GM23338 (cell line): ENCODE results near the gene TTC3. TPM values are rescaled to one million over a fixed set of nuclear protein-coding genes. Genes with fewer than 3 reads are reported as not detected.

Experiments
- ATAC-seq: fragments of 200-7000 bp; cut with Tn5 transposase; 3 replicates; pipeline ENCODE4 v1.9.1; 2020
- DNase-seq: peaks from one replicate; pipeline ENCODE4 v3.0.0-alpha.2; 2015; ENCODE audit warnings: low spot score
- H2AFZ ChIP-seq: fragments of 200-600 bp; sonication (generic); 2 replicates; pipeline ENCODE4 v1.8.0; 2016; ENCODE audit warnings: antibody characterized with exemption, mild to moderate bottlenecking, moderate library complexity
- H3F3A ChIP-seq: fragments of 200-600 bp; sonication (generic); replicated peaks from 2 replicates; pipeline ENCODE4 v1.8.0; 2017; ENCODE audit warnings: antibody characterized with exemption, mixed run types, low read depth
- H3K27ac ChIP-seq: fragments of 200-600 bp; sonication (generic); 2 replicates; pipeline ENCODE4 v1.6.1; 2016; ENCODE audit warnings: low read depth
- H3K27me3 ChIP-seq: fragments of 200-600 bp; sonication (generic); 2 replicates; pipeline ENCODE4 v1.8.0; 2016; ENCODE audit warnings: mild to moderate bottlenecking, mixed run types, moderate library complexity; ENCODE audit not compliant: insufficient read depth
- H3K36me3 ChIP-seq: fragments of 200-600 bp; sonication (generic); 2 replicates; pipeline ENCODE4 v1.8.0; 2016; ENCODE audit warnings: mild to moderate bottlenecking; ENCODE audit not compliant: insufficient read depth
- H3K4me1 ChIP-seq: fragments of 200-600 bp; sonication (generic); 2 replicates; pipeline ENCODE4 v1.8.0; 2016; ENCODE audit warnings: mild to moderate bottlenecking, moderate library complexity; ENCODE audit not compliant: insufficient read depth
- H3K4me2 ChIP-seq: fragments of 200-600 bp; sonication (generic); 2 replicates; pipeline ENCODE4 v1.7.1; 2017; ENCODE audit warnings: mixed run types
- H3K4me3 ChIP-seq: fragments of 200-600 bp; sonication (generic); 2 replicates; pipeline ENCODE4 v1.6.1; 2016; ENCODE audit warnings: mixed run types
- H3K79me2 ChIP-seq: fragments of 200-600 bp; sonication (generic); replicated peaks from 2 replicates; pipeline ENCODE4 v1.8.0; 2017; ENCODE audit warnings: mild to moderate bottlenecking; ENCODE audit not compliant: insufficient read depth
- H3K9me2 ChIP-seq: fragments of 200-600 bp; sonication (generic); 2 replicates; pipeline ENCODE4 v1.8.0; 2017; ENCODE audit not compliant: insufficient read depth
- H4K20me1 ChIP-seq: fragments of 200-600 bp; sonication (generic); replicated peaks from 2 replicates; pipeline ENCODE4 v1.8.0; 2017; ENCODE audit warnings: mild to moderate bottlenecking; ENCODE audit not compliant: insufficient read depth
- H3K27ac Mint-ChIP-seq: 2 replicates; pipeline ENCODE4 v1.8.0; 2020; ENCODE audit warnings: inconsistent platforms, mild to moderate bottlenecking, moderate library complexity, mixed read lengths
- H3K27me3 Mint-ChIP-seq: 3 replicates; pipeline ENCODE4 v1.8.0; 2022; ENCODE audit warnings: low read depth, mild to moderate bottlenecking, moderate library complexity, mixed read lengths, inconsistent platforms; ENCODE audit not compliant: insufficient read depth, poor library complexity
- H3K36me3 Mint-ChIP-seq: 3 replicates; pipeline ENCODE4 v1.8.0; 2021; ENCODE audit warnings: low read depth, mild to moderate bottlenecking, inconsistent platforms, moderate library complexity, mixed read lengths
- H3K4me1 Mint-ChIP-seq: 3 replicates; pipeline ENCODE4 v1.8.0; 2020; ENCODE audit warnings: mild to moderate bottlenecking, inconsistent platforms, mixed read lengths
- H3K4me3 Mint-ChIP-seq: 3 replicates; pipeline ENCODE4 v1.8.0; 2021; ENCODE audit warnings: moderate library complexity, mild to moderate bottlenecking, inconsistent platforms, mixed read lengths
- H3K9me3 Mint-ChIP-seq: 3 replicates; pipeline ENCODE4 v1.8.0; 2020; ENCODE audit warnings: moderate library complexity, mild to moderate bottlenecking, inconsistent platforms, mixed read lengths
- CREB1 ChIP-seq: fragments of 250-450 bp; sonication (Bioruptor Pico); IDR thresholded peaks from 2 replicates; pipeline ENCODE4 v1.5.0; 2020; ENCODE audit warnings: low read depth, mild to moderate bottlenecking, moderate library complexity
- EZH2 ChIP-seq: fragments of 200-600 bp; sonication (generic); IDR thresholded peaks from one replicate; pipeline ENCODE4 v1.8.0; 2017; ENCODE audit warnings: antibody characterized with exemption, mild to moderate bottlenecking, low read depth; ENCODE audit not compliant: unreplicated experiment
- EZH2phosphoT487 ChIP-seq: fragments of 200-600 bp; sonication (generic); IDR thresholded peaks from one replicate; pipeline ENCODE4 v1.8.1; 2018; ENCODE audit warnings: antibody characterized with exemption; ENCODE audit not compliant: unreplicated experiment
- JUNB ChIP-seq: IDR thresholded peaks from one replicate; pipeline ENCODE4 v1.6.1; 2016; ENCODE audit warnings: antibody characterized with exemption; ENCODE audit not compliant: unreplicated experiment
- NANOG ChIP-seq: IDR thresholded peaks from 2 replicates; pipeline ENCODE4 v1.6.1; 2016; ENCODE audit warnings: antibody characterized with exemption, borderline replicate concordance
- POLR2AphosphoS5 ChIP-seq: IDR thresholded peaks from 2 replicates; pipeline ENCODE4 v1.6.1; 2016; ENCODE audit warnings: antibody characterized with exemption, low read depth
- STAT1 ChIP-seq: IDR thresholded peaks from one replicate; pipeline ENCODE4 v1.6.1; 2016; ENCODE audit warnings: antibody characterized with exemption; ENCODE audit not compliant: unreplicated experiment
- ZNF114 ChIP-seq: fragments of 250-450 bp; sonication (Bioruptor Pico); IDR thresholded peaks from 2 replicates; pipeline ENCODE4 v1.5.0; 2020; ENCODE audit warnings: mild to moderate bottlenecking, moderate library complexity
- polyA plus RNA-seq: library from polyadenylated mRNA; unstranded; fragments of >200 nt; fragmentation: Nextera tagmentation; extraction: Ambion mirVana; gene quantifications from 2 replicates; pipeline ENCODE4 v1.2.1, GENCODE V29; 2016
- total RNA-seq: library from RNA; depleted of rRNA; stranded (reverse); fragments of >200 nt; shearing (Covaris generic); gene quantifications from 2 replicates; pipeline ENCODE4 v1.2.3, GENCODE V29; 2014
- TF ChIP-seq, protein P1 (sequence below): IDR thresholded peaks from one replicate; pipeline ENCODE4 v1.6.1; 2018; ENCODE audit warnings: antibody characterized with exemption; ENCODE audit not compliant: unreplicated experiment
- TF ChIP-seq, protein P2 (sequence below): fragments of 250-450 bp; sonication (Bioruptor Pico); IDR thresholded peaks from 2 replicates; pipeline ENCODE4 v1.5.0; 2020; ENCODE audit warnings: mild to moderate bottlenecking, moderate library complexity
- TF ChIP-seq, protein P3 (sequence below): IDR thresholded peaks from 2 replicates; pipeline ENCODE4 v1.6.1; 2016; ENCODE audit warnings: antibody characterized with exemption

TTC3 gene
- total and polyA plus RNA-seq, 2 experiments from 2014 or later, result 28.9 to 48.6 TPM

DNA sequence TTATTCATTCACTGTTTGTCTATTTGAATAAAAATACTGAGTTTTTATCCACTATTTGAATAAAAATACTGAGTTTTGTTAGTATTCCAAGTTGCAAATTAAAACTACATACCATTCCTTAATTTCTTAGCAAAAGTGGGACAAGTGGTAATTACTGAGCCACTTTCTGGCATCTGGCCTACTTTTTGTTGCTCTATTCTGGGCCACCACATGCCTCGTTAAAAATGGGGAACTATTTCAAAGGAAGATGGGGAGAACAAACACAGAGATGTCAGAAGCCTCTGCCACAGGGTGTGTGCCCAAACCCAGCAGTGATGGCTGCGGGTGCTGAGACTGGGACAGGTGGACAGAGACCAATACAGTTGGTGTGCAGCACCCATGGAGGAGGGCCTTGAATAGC is 14.8 kb upstream of the TTC3 start:
- peaks cover 7% of the 10 kb centered on the region; the same call in 2 of the 3 replicates for H3K9me3 Mint-ChIP-seq
- H3K27ac Mint-ChIP-seq, result no peak overlapping the region
- Histone ChIP-seq H3K27ac (peak overlapping the region; percentile 29; the same call in 1 of the 2 replicates), H3K4me2 (peak overlapping the region; percentile 66), H3F3A (0 out of 2 replicates have a peak, but pooled peaks cover 3% of the 10 kb centered on the region), H3K4me3 (no peak overlapping the region), H3K4me1 (peaks cover 29% of the 10 kb centered on the region), H3K27me3 (no peaks in the 10 kb centered on the region), H3K9me2 (0 out of 2 replicates have a peak, but pooled peaks cover 3% of the 10 kb centered on the region), H3K36me3 (no peaks in the 10 kb centered on the region), H4K20me1 (no peaks in the 10 kb centered on the region), H2AFZ (0 out of 2 replicates have a peak overlapping the region, but pooled peaks have one; percentile 56), H3K79me2 (no peaks in the 10 kb centered on the region)
- H3K36me3 Mint-ChIP-seq, result peaks cover 3% of the 10 kb centered on the region; the same call in 1 of the 3 replicates
- no peak for ATAC-seq
- peaks cover 6% of the 10 kb centered on the region for H3K27me3 Mint-ChIP-seq
- DNase-seq, result no peak
- TF ChIP-seq NANOG, result no peak
- no peak for TF ChIP-seq STAT1
- TF ChIP-seq, protein P1, sequence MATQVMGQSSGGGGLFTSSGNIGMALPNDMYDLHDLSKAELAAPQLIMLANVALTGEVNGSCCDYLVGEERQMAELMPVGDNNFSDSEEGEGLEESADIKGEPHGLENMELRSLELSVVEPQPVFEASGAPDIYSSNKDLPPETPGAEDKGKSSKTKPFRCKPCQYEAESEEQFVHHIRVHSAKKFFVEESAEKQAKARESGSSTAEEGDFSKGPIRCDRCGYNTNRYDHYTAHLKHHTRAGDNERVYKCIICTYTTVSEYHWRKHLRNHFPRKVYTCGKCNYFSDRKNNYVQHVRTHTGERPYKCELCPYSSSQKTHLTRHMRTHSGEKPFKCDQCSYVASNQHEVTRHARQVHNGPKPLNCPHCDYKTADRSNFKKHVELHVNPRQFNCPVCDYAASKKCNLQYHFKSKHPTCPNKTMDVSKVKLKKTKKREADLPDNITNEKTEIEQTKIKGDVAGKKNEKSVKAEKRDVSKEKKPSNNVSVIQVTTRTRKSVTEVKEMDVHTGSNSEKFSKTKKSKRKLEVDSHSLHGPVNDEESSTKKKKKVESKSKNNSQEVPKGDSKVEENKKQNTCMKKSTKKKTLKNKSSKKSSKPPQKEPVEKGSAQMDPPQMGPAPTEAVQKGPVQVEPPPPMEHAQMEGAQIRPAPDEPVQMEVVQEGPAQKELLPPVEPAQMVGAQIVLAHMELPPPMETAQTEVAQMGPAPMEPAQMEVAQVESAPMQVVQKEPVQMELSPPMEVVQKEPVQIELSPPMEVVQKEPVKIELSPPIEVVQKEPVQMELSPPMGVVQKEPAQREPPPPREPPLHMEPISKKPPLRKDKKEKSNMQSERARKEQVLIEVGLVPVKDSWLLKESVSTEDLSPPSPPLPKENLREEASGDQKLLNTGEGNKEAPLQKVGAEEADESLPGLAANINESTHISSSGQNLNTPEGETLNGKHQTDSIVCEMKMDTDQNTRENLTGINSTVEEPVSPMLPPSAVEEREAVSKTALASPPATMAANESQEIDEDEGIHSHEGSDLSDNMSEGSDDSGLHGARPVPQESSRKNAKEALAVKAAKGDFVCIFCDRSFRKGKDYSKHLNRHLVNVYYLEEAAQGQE, result no peak
- TF ChIP-seq CREB1 (CRISPR knock-in tag), result no peak
- no peak for TF ChIP-seq EZH2
- TF ChIP-seq POLR2AphosphoS5, result no peak
- no peak for TF ChIP-seq JUNB
- TF ChIP-seq, protein P2, sequence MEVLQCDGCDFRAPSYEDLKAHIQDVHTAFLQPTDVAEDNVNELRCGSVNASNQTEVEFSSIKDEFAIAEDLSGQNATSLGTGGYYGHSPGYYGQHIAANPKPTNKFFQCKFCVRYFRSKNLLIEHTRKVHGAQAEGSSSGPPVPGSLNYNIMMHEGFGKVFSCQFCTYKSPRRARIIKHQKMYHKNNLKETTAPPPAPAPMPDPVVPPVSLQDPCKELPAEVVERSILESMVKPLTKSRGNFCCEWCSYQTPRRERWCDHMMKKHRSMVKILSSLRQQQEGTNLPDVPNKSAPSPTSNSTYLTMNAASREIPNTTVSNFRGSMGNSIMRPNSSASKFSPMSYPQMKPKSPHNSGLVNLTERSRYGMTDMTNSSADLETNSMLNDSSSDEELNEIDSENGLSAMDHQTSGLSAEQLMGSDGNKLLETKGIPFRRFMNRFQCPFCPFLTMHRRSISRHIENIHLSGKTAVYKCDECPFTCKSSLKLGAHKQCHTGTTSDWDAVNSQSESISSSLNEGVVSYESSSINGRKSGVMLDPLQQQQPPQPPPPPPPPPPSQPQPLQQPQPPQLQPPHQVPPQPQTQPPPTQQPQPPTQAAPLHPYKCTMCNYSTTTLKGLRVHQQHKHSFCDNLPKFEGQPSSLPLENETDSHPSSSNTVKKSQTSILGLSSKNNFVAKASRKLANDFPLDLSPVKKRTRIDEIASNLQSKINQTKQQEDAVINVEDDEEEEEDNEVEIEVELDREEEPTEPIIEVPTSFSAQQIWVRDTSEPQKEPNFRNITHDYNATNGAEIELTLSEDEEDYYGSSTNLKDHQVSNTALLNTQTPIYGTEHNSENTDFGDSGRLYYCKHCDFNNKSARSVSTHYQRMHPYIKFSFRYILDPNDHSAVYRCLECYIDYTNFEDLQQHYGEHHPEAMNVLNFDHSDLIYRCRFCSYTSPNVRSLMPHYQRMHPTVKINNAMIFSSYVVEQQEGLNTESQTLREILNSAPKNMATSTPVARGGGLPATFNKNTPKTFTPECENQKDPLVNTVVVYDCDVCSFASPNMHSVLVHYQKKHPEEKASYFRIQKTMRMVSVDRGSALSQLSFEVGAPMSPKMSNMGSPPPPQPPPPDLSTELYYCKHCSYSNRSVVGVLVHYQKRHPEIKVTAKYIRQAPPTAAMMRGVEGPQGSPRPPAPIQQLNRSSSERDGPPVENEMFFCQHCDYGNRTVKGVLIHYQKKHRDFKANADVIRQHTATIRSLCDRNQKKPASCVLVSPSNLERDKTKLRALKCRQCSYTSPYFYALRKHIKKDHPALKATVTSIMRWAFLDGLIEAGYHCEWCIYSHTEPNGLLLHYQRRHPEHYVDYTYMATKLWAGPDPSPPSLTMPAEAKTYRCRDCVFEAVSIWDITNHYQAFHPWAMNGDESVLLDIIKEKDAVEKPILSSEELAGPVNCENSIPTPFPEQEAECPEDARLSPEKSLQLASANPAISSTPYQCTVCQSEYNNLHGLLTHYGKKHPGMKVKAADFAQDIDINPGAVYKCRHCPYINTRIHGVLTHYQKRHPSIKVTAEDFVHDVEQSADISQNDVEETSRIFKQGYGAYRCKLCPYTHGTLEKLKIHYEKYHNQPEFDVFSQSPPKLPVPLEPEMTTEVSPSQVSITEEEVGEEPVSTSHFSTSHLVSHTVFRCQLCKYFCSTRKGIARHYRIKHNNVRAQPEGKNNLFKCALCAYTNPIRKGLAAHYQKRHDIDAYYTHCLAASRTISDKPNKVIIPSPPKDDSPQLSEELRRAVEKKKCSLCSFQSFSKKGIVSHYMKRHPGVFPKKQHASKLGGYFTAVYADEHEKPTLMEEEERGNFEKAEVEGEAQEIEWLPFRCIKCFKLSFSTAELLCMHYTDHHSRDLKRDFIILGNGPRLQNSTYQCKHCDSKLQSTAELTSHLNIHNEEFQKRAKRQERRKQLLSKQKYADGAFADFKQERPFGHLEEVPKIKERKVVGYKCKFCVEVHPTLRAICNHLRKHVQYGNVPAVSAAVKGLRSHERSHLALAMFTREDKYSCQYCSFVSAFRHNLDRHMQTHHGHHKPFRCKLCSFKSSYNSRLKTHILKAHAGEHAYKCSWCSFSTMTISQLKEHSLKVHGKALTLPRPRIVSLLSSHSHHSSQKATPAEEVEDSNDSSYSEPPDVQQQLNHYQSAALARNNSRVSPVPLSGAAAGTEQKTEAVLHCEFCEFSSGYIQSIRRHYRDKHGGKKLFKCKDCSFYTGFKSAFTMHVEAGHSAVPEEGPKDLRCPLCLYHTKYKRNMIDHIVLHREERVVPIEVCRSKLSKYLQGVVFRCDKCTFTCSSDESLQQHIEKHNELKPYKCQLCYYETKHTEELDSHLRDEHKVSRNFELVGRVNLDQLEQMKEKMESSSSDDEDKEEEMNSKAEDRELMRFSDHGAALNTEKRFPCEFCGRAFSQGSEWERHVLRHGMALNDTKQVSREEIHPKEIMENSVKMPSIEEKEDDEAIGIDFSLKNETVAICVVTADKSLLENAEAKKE (CRISPR knock-in tag), result no peak
- TF ChIP-seq ZNF114, result no peak
- TF ChIP-seq EZH2phosphoT487, result no peak
- TF ChIP-seq, protein P3, sequence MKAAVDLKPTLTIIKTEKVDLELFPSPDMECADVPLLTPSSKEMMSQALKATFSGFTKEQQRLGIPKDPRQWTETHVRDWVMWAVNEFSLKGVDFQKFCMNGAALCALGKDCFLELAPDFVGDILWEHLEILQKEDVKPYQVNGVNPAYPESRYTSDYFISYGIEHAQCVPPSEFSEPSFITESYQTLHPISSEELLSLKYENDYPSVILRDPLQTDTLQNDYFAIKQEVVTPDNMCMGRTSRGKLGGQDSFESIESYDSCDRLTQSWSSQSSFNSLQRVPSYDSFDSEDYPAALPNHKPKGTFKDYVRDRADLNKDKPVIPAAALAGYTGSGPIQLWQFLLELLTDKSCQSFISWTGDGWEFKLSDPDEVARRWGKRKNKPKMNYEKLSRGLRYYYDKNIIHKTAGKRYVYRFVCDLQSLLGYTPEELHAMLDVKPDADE, result no peak
- H3K4me3 Mint-ChIP-seq, result no peak overlapping the region
- peaks cover 32% of the 10 kb centered on the region for H3K4me1 Mint-ChIP-seq
